Urinary bladder (tissue), 4 donors: ENCODE measurements around the gene FN3K. TPM values are rescaled to one million over a fixed set of nuclear protein-coding genes. Genes with fewer than 3 reads are reported as not detected.
"Not testable (repeated sequence)": the region's sequence is repeated elsewhere in the genome, so short reads cannot be mapped to it uniquely, and the experiment has no call there.

Experiments
- DNase-seq: peaks from one replicate; pipeline ENCODE4 v3.0.0-alpha.2; 2015; ENCODE audit errors: extremely low spot score
- H3K27ac ChIP-seq: one replicate; pipeline ENCODE4 v1.5.1; 2013; ENCODE audit warnings: low read depth, mild to moderate bottlenecking, moderate library complexity
- H3K36me3 ChIP-seq: one replicate; pipeline ENCODE4 v1.6.1; 2013; ENCODE audit warnings: mild to moderate bottlenecking, moderate library complexity; ENCODE audit not compliant: insufficient read depth
- H3K4me1 ChIP-seq: one replicate; pipeline ENCODE4 v1.6.1; 2013; ENCODE audit warnings: mild to moderate bottlenecking, moderate library complexity; ENCODE audit not compliant: insufficient read depth
- H3K4me3 ChIP-seq: one replicate; pipeline ENCODE4 v1.5.1; 2013; ENCODE audit warnings: low read depth, low read length
- WGBS: extraction: QIAGEN DNeasy Blood & Tissue Kit; methylation state at CpG from one replicate; pipeline ENCODE4 v1.1.7; 2013; 5-methylcytosine and 5-hydroxymethylcytosine counted together
- polyA plus RNA-seq: library from polyadenylated mRNA; stranded (reverse); fragments of 200-250 nt; gene quantifications from one replicate; pipeline ENCODE4 v1.2.3, GENCODE V29; 2013
- total RNA-seq: library from RNA; depleted of rRNA; stranded (reverse); fragments of >200 nt; gene quantifications from one replicate; pipeline ENCODE4 v1.2.3, GENCODE V29; 2014
- donor health status: healthy with polysubstance abuse.
- donor health status: healthy.

The FN3K gene
- total and polyA plus RNA-seq, 2 donors = 3.4 to 13.4 TPM

DNA sequence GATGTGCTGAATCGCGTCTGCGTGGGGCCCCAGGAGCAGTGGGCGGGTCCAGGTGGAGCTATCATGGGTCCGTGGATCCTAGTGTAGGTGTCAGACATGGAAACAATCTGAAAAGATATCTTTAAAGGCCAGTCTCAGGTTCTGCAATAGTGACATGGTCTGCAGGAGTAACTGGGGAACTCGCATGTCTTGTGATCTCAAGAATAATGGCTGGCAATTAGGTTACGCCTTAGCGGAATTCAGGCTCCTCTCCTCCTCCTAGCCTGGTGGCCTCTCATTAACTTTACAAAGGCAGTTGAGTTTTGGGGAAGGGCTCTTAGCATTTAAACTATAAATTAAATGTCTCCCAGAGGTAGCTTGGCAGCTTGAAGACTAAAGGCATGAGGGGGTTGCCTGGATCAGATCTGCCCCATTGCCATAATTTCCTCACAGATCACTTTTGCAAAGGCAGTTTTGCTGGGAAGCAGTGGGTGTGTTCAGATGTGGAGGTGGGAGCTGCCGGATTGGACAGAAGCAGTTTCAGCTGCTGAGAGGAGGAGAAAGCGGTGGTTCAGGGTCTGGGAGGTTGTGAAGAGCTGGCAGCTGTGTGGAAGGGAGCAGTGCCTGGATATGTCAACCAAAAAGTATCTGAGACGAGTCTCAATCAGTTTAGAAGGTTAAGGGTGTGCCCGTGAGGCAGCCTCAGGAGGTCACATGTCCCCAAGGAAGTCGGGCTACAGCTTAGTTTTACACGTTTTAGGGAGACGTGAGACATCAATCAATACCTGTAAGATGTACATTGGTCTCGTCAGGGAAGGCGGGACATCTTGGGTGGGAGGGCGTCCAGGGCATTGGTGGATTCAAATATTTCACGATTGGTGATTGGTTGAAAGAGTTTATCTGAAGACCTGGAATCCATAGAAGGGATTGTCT is 19.1 kb downstream of the FN3K start:
- Histone ChIP-seq H3K4me1 (no peaks in the 10 kb centered on the region), H3K27ac (no peak overlapping the region), H3K36me3 (no peaks in the 10 kb centered on the region), H3K4me3 (no peak overlapping the region)
- 84% methylated on average over 19 of the region's 19 CpGs for WGBS
- DNase-seq = no peak

DNA sequence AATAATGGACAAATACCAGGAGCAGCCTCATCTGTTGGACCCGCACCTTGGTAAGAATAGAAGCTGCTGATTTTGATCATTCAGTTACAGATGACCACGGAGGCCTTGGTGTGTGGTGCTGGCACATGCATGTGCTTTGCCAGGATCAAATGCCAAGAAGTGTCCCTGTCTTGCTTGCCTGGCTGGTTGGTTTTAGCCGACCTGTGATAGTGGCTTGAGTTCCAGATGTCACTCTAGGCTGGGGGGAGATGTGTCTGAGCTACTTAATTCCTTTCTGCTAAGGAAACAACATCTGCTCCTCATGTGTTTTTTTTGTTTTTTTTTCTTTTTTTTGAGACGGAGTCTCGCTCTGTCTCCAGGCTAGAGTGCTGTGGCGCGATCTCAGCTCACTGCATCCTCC is 20.8 kb downstream of the FN3K start:
- WGBS = 93% methylated on average over 7 of the region's 7 CpGs
- no peak for DNase-seq
- Histone ChIP-seq H3K4me3 (no peak overlapping the region), H3K27ac (no peak overlapping the region), H3K4me1 (no peaks in the 10 kb centered on the region), H3K36me3 (no peaks in the 10 kb centered on the region)

DNA sequence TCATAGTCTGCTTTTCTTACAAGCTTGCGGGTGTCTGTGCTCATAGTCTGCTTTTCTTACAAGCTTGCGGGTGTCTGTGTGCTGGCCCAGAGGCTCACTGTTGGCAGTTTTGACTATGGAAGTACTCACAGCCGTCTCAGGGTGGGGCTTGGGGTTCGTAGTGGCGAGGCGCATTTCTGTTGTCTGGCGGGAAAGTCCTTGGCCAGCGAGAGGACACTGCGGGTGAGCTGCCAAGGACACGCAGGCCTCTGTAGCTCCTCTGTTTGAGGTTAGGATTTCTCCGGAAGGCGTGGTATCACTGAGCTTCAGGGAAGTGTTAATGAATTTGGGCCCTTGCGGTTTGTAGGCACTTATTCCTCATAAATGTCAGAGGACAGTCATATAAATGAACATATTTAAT is 30.0 kb downstream of the FN3K start:
- 79% methylated on average over 13 of the region's 13 CpGs for WGBS
- no peaks in the 10 kb centered on the region for H3K36me3 ChIP-seq

DNA sequence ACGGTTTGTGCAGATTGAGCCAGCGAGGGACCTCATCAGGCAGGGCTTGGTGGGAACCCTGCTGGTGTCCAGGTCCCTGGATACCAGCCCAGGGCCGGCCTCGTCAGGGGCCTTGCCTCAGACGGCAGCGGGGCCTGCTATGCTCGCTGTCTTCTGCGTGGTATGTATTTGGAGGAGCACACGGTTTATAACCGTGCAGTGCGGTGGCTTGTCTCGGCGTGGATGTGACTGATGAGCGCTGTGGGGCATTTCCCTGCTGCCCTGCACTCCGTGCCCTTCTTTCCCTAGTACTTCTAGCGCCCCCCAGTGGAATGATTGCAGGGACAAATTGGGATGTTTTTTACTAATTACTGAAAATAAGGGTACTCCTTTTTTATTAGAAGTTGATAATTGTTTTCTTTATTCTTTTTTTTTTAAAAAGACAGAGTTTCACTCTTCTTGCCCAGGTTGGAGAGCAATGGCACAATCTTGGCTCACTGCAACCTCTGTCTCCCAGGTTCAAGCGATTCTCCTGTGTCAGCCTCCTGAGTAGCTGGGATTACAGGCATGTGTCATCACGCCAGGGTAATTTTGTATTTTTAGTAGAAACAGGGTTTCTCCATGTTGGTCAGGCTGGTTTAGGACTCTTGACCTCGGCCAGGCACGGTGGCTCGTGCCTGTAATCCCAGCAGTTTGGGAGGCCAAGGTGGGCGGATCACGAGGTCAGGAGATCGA is 31.8 kb downstream of the FN3K start:
- no peak for DNase-seq
- Histone ChIP-seq H3K36me3 (no peaks in the 10 kb centered on the region), H3K4me1 (no peaks in the 10 kb centered on the region), H3K27ac (no peak overlapping the region), H3K4me3 (no peak overlapping the region)
- WGBS = 78% methylated on average over 24 of the region's 24 CpGs

More for the DNA sequence above, 30.0 kb downstream of the FN3K start:
- Histone ChIP-seq H3K4me1 (no peaks in the 10 kb centered on the region), H3K27ac (no peak overlapping the region), H3K4me3 (no peak overlapping the region)
- no peak for DNase-seq

DNA sequence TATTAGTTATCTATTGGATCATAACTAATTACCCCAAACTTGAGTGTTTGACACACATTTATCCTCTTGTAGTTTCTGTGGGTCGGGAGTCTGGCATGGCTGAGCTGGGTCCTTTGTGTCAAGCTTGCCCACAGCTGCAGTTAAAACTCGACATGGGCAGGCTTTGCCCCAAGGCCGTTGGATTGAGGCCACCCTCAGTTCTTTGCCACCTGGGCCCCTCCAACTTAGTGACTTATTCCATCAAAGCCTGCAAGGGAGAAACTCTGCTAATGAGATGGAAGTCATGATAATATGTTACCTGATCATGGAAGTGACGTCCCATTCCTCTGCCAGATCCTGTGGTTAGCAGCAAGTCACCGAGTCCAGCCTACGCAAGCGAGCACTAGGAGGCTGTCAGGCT is 33.6 kb downstream of the FN3K start:
- WGBS = 96% methylated on average over 7 of the region's 7 CpGs
- H3K27ac ChIP-seq = no peak overlapping the region
- H3K4me3 ChIP-seq = no peak overlapping the region
- no peaks in the 10 kb centered on the region for H3K36me3 ChIP-seq
- H3K4me1 ChIP-seq = no peaks in the 10 kb centered on the region
- no peak for DNase-seq

DNA sequence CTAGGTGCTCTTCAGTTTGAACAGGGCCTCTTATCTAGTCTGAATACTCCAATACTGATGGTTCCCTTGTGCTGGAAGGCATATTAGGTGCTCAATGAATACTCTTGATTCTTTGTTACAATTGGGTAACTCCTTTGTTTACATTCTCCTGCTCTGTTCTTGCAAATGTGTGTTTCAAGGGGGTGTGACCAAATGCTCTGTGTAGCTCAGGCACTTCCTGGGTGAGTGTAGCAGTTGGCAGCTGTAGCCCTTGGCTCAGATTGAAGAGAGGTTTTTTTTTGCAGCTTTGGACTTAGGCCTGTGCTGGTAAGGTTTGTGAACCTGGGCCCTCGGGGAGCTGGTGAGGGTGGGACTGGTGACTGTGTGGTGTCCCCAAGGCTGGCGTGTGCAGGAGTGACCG is 36.6 kb downstream of the FN3K start:
- H3K27ac ChIP-seq = no peak overlapping the region
- DNase-seq = no peak

DNA sequence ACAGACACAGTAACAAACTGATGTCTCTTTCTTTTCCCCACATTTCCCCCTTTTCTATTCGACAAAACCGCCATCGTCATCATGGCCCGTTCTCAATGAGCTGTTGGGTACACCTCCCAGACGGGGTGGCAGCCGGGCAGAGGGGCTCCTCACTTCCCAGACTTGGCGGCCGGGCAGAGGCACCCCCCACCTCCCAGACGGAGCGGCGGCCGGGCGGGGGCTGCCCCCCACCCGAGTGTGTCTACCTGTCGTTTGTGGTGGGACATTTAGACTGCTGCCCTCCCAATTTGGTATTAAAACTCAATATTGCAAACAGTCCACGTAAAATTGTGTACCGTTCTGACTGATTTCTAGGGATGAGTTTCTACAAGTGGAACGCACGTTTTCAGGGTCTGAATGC is 39.0 kb downstream of the FN3K start:
- not testable (repeated sequence) for H3K36me3 ChIP-seq
- WGBS = 86% methylated on average over 19 of the region's 19 CpGs

More for the DNA sequence above, 36.6 kb downstream of the FN3K start:
- WGBS = 83% methylated on average over 3 of the region's 3 CpGs
- no peaks in the 10 kb centered on the region for H3K4me1 ChIP-seq
- no peak overlapping the region for H3K4me3 ChIP-seq
- H3K36me3 ChIP-seq = no peaks in the 10 kb centered on the region

DNA sequence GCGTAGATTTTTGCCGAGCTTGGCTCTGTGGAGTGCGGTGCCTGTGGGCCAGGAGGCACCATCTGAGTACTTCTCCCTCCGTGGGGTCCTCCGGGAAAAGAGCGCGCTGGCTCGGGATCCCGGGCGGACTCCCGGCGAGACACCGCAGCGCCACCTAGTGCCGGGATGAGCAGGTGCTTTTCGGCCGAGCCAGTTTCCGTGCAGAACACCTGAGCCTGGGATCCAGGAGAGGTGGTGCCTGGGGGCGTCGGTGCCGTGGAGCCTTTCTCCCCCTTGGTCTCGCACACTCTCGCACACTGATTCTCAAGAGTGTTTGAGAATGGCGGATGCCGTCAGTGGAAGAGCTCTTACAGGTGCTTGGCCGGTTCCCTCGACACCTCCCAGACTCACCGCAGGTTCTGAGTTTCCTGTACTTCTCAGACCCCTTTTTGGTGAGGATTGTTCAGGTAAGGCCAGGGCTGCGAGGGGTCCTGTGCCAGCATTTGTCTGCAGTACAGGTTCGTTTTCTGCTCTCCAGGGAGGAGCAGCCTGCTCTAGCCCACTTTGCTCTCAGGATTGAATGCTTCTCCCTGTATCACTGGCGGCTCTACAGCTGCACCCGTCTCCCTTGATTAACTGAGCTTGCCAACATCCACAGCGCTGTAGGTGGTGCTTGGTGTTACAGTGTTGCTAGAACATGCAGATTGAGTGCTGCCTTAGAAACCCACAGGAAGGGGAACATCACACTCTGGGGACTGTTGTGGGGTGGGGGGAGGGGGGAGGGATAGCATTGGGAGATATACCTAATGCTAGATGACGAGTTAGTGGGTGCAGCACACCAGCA is 39.8 kb downstream of the FN3K start:
- no peak for DNase-seq
- H3K27ac ChIP-seq = no peak overlapping the region
- no peaks in the 10 kb centered on the region for H3K36me3 ChIP-seq
- 39% methylated on average over 33 of the region's 34 CpGs for WGBS
- no peaks in the 10 kb centered on the region for H3K4me1 ChIP-seq
- H3K4me3 ChIP-seq = no peak overlapping the region

More for the DNA sequence above, 39.0 kb downstream of the FN3K start:
- not testable (repeated sequence) for H3K4me3 ChIP-seq, H3K27ac ChIP-seq, H3K4me1 ChIP-seq, DNase-seq

DNA sequence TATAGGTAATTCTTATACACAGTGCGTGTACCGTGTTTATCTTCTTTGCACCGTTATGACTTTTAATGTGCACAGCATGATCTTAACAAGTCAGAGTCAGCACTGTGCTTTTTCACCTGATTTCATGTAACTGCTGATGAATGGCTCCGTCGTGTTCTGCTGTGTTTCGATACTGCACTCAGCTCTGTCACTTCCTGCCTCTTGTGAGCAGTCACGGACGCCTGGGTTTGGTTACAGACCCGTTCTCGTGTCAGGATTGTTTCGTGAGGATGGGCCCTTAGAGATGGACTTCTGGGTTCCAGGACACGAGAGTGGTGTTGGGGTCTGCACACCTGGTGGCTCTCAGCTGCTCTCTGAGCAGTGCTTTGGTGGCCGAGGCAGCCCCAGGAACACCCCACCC is 41.0 kb downstream of the FN3K start:
- no peak for DNase-seq
- no peaks in the 10 kb centered on the region for H3K36me3 ChIP-seq
- 92% methylated on average over 13 of the region's 13 CpGs for WGBS
- no peak overlapping the region for H3K27ac ChIP-seq
- no peaks in the 10 kb centered on the region for H3K4me1 ChIP-seq
- H3K4me3 ChIP-seq = no peak overlapping the region

DNA sequence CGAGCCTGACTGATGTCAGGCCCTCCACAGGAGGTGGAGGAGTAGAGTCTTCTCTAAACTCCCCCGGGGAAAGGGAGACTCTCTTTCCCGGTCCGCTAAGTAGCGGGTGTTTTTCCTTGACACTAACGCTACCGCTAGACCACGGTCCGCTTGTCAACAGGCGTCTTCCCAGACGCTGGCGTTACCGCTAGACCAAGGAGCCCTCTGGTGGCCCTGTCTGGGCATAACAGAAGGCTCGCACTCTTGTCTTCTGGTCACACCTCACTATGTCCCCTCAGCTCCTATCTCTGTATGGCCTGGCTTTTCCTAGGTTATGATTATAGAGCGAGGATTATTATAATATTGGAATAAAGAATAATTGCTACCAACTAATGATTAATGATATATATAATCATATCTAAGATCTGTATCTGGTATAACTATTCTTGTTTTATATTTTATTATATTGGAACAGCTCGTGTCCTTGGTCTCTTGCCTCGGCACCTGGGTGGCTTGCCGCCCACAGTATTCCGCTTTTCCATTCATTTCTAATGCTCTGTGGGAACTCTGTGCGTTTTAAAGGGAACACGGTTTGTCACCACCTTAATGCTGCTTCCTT is 42.5 kb downstream of the FN3K start:
- not testable (repeated sequence) for DNase-seq, H3K36me3 ChIP-seq, H3K4me1 ChIP-seq, H3K4me3 ChIP-seq, H3K27ac ChIP-seq
- 72% methylated on average over 21 of the region's 21 CpGs for WGBS

DNA sequence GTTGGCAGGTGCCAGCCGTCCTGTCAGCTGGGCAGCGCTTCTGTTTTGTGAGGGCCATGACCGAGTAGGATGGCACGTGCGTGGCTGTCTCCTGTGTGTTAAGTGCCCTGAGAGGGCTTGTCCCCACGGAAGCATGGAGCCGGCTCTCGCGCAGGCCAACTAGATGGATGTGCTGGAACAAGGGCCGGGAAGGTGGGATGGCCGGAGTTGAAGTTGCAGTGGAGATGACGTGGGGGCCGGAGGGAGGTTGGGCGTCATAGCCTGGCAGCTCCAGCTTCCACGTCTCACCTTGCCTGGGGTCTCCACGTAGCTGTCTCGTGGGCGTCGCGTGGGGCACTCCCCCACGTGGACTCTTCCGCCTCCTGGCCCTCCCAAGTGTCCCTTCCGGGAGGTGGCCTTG is 44.1 kb downstream of the FN3K start:
- no peak for DNase-seq
- no peaks in the 10 kb centered on the region for H3K36me3 ChIP-seq
- H3K4me1 ChIP-seq = no peaks in the 10 kb centered on the region
- H3K27ac ChIP-seq = no peak overlapping the region
- no peak overlapping the region for H3K4me3 ChIP-seq
- WGBS = 93% methylated on average over 23 of the region's 23 CpGs

DNA sequence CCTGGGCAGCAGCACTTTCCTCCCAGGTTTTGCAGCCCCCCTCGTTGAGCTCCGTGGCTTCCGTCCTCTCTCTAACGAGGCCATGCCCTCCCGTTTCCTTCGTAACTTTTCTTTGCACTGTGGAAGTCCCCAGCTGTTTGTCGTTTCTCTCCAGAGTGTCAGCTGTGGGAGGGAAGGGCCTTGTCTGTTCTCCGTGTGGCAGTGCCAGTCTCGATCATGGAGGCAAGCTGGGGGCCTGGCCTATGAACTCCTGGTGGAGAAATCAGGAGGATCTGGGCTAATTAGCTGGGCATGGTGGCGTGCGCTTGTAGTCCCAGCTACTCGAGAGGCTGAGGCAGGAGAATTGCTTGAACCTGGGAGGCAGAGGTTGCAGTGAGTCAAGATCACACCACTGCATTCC is 44.8 kb downstream of the FN3K start:
- 72% methylated on average over 12 of the region's 12 CpGs for WGBS
- no peaks in the 10 kb centered on the region for H3K4me1 ChIP-seq
- no peak for DNase-seq
- no peak overlapping the region for H3K27ac ChIP-seq
- no peaks in the 10 kb centered on the region for H3K36me3 ChIP-seq
- H3K4me3 ChIP-seq = no peak overlapping the region
